ENCODE results near the gene MLYCD. TPM values are rescaled to one million over a fixed set of nuclear protein-coding genes. Genes with fewer than 3 reads are reported as not detected.
A peak's percentile ranks its signal among the peaks of the same experiment; 100 is the strongest.

The MLYCD gene
- total RNA-seq, result 10 to 100 TPM in 2 of 4 donors, 1 to 10 TPM in 2; 9.6 to 15.8 (median 12.3) TPM

DNA sequence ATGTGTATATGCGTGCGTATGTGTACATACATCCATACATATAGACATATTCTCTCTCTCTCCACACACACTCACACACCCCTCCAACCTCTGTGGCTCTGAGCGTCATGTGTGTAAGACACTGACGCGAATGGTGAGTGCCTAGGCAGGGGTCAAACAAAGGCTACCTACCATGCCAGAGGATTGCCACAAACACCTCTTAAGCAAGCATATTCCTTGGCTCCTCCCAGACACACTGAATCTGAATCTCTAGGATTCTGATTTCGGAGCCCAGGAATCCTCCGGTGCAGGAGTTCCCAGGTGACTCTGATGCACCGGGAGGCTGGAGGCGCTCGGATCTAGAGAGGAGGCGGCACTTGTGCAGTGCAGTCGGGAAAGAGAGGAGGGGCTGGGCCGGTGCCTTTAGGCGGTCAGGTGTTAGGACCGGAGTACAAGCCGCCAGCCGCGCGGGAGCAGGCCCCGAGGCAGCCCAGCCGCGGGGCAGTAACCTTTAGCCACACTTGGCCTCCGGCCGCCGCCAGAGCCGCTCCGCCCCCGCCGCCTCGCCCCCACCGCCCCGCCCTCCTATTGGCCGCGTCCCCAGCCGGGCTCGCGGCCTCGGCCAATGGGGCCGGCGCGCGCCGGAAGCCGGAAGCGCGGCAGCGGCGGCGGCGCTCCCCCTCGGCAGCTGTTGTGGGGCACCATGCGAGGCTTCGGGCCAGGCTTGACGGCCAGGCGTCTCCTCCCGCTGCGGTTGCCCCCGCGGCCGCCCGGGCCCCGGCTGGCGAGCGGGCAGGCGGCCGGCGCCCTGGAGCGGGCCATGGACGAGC is at the start of gene MLYCD:
Gene MLYCD, plus strand, starts transcription at position 653 of the 809 bp plus-strand sequence. Its CDS starts 30 bp downstream, at position 683.
- Histone ChIP-seq H3K4me3 (peak within 1 kb of the TSS; percentile 85 to 96 (median 90)), H3K27me3 (no peaks in the 10 kb centered on the region), H3K27ac (replicated peaks in 1 of 4) (peak within 1 kb of the TSS; percentile 92 to 99 (median 98)), H3K36me3 (no peaks in the 10 kb centered on the region), H3K4me1 (peaks cover 31 to 51% (median 48%) of the 10 kb centered on the region in 4 donors), H3K9me3 (no peaks in the 10 kb centered on the region)
- TF ChIP-seq POLR2A (IDR thresholded peaks at IDR 0.05; ENCODE audit: low read depth) (peak; percentile 1), POLR2AphosphoS5 (IDR thresholded peaks at IDR 0.05) (peak; percentile 70 to 81), EP300 (IDR thresholded peaks at IDR 0.05) (peak; percentile 53)
- TF ChIP-seq, protein P1, sequence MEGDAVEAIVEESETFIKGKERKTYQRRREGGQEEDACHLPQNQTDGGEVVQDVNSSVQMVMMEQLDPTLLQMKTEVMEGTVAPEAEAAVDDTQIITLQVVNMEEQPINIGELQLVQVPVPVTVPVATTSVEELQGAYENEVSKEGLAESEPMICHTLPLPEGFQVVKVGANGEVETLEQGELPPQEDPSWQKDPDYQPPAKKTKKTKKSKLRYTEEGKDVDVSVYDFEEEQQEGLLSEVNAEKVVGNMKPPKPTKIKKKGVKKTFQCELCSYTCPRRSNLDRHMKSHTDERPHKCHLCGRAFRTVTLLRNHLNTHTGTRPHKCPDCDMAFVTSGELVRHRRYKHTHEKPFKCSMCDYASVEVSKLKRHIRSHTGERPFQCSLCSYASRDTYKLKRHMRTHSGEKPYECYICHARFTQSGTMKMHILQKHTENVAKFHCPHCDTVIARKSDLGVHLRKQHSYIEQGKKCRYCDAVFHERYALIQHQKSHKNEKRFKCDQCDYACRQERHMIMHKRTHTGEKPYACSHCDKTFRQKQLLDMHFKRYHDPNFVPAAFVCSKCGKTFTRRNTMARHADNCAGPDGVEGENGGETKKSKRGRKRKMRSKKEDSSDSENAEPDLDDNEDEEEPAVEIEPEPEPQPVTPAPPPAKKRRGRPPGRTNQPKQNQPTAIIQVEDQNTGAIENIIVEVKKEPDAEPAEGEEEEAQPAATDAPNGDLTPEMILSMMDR (IDR thresholded peaks at IDR 0.05), result no peak
- intact Hi-C loops (cut with DNase I), result loop anchor here (5.0 kb wide), 2 partner anchors 54 to 91 kb away; partner anchors contain the start of genes HSBP1 and OSGIN1
- DNase-seq (ENCODE audit: extremely low spot score), result peak; percentile 97
- 11% methylated on average over 25 of the region's 69 CpGs for WGBS

DNA sequence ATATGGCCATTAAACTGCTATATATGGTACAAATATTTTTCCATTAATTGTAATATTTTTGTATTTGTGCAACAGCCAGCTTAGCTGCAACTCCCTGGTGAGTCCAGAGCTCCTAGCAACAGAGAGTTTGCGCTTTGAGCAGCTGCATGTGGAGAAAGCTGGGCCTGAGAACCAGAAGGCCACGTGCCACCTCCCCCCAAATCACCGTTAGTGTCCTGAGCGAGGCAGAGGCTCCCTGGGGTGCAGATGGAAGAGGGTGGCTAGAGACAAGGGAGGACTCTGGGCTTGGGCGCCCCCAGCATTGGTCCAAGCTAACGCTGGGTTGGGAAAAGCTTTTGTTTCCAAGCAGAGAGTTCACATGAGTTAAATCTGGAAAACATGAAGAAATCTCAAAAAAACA is 49.5 kb upstream of the MLYCD start:
- no peaks in the 10 kb centered on the region for H3K9me3 ChIP-seq
- TF ChIP-seq, protein P1 (IDR thresholded peaks at IDR 0.05), result no peak
- TF ChIP-seq EP300 (IDR thresholded peaks at IDR 0.05) (no peak), POLR2AphosphoS5 (IDR thresholded peaks at IDR 0.05) (no peak), POLR2A (IDR thresholded peaks at IDR 0.05; ENCODE audit: low read depth) (no peak)
- H3K4me1 ChIP-seq, result no peaks in the 10 kb centered on the region
- H3K27me3 ChIP-seq, result peaks cover 0 to 6% (median 0%) of the 10 kb centered on the region in 4 donors
- WGBS, result 85% methylated on average over 6 of the region's 6 CpGs
- DNase-seq (ENCODE audit: extremely low spot score), result peak; percentile 82
- no peaks in the 10 kb centered on the region for H3K36me3 ChIP-seq
- no peak overlapping the region for H3K27ac ChIP-seq (replicated peaks in 1 of 4)
- no peak overlapping the region for H3K4me3 ChIP-seq
- intact Hi-C loops (cut with DNase I), result no loop called here

DNA sequence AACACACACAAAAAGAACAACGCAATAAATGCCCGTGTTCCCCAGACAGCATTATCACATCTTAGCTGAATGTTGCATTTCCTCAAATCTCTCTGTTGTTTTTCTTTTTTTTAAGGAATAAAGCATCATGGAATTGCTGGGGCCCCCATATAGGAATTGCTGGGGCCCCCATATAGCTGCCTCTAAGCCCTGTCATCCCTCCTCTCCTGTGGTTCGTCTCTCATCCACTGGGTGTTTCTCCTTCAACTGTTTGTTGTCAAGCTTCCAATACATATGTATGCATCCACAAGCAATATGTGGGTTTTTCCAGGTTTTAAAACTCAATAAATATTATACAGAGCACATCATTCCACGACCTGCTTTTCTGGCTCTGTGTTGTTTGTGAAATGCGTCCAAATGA is 48.0 kb upstream of the MLYCD start:
- intact Hi-C loops (cut with DNase I), result no loop called here
- 77% methylated on average over 5 of the region's 5 CpGs for WGBS
- H3K4me3 ChIP-seq, result no peak overlapping the region
- H3K27me3 ChIP-seq, result peaks cover 0 to 6% (median 0%) of the 10 kb centered on the region in 4 donors
- no peaks in the 10 kb centered on the region for H3K9me3 ChIP-seq
- DNase-seq (ENCODE audit: extremely low spot score), result no peak
- TF ChIP-seq EP300 (IDR thresholded peaks at IDR 0.05) (no peak), POLR2AphosphoS5 (IDR thresholded peaks at IDR 0.05) (no peak), POLR2A (IDR thresholded peaks at IDR 0.05; ENCODE audit: low read depth) (no peak)
- TF ChIP-seq, protein P1 (IDR thresholded peaks at IDR 0.05), result no peak
- H3K27ac ChIP-seq (replicated peaks in 1 of 4), result no peak overlapping the region
- no peaks in the 10 kb centered on the region for H3K36me3 ChIP-seq
- H3K4me1 ChIP-seq, result no peaks in the 10 kb centered on the region

DNA sequence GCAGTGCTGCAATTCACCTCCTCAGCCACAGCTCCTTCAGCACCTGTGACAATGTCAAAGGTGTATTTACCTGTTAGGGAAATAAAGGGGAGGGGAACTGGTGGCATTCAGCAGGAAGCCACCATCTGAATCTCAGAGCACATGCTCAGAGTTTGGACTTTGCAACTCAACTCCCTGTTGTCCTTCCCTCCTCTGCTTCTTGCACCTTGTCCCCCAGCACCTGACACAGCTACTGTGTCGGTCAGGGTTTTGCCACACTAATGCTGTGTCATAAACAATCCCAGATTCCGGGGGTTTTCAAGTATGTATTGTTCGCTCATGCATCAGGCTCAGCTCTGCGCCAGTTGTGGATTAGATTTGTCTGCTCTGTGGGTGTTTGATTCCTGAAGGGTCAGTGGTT is 47.4 kb upstream of the MLYCD start:
- no peak for TF ChIP-seq POLR2A (IDR thresholded peaks at IDR 0.05; ENCODE audit: low read depth)
- peak; percentile 66 for DNase-seq (ENCODE audit: extremely low spot score)
- WGBS, result 97% methylated on average over 4 of the region's 4 CpGs
- no peaks in the 10 kb centered on the region for H3K9me3 ChIP-seq
- intact Hi-C loops (cut with DNase I), result no loop called here
- H3K4me3 ChIP-seq, result no peak overlapping the region
- no peaks in the 10 kb centered on the region for H3K4me1 ChIP-seq
- H3K27me3 ChIP-seq, result peaks cover 0 to 6% (median 0%) of the 10 kb centered on the region in 4 donors
- no peak overlapping the region for H3K27ac ChIP-seq (replicated peaks in 1 of 4)
- no peaks in the 10 kb centered on the region for H3K36me3 ChIP-seq

DNA sequence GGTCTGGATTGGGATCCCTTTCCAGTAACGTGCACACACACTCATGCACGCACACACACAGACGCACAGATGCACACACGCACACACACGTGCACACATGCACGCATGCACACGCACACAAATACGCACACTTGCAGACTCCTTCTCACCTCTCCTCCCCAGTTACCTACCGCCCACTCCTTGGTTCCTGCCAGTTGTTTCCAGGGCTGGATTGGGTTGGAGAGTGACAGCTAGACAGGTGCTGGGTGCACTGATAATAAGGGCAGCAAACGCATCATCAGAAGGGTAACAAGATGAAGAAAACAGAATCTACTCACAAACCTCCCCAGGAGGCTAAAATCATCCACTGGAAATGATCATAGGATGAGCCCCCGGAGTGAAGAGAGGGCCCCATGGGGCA is 46.1 kb upstream of the MLYCD start:
- Histone ChIP-seq H3K36me3 (no peaks in the 10 kb centered on the region), H3K9me3 (no peaks in the 10 kb centered on the region), H3K4me3 (no peak overlapping the region), H3K27ac (replicated peaks in 1 of 4) (no peak overlapping the region), H3K4me1 (no peaks in the 10 kb centered on the region), H3K27me3 (peaks cover 0 to 6% (median 0%) of the 10 kb centered on the region in 4 donors)
- 91% methylated on average over 11 of the region's 11 CpGs for WGBS
- TF ChIP-seq, protein P1 (IDR thresholded peaks at IDR 0.05), result no peak
- TF ChIP-seq POLR2A (IDR thresholded peaks at IDR 0.05; ENCODE audit: low read depth) (no peak), POLR2AphosphoS5 (IDR thresholded peaks at IDR 0.05) (no peak), EP300 (IDR thresholded peaks at IDR 0.05) (no peak)
- intact Hi-C loops (cut with DNase I), result no loop called here
- peak; percentile 79 for DNase-seq (ENCODE audit: extremely low spot score)

Data from esophagus muscularis mucosa (tissue), 4 donors.